Measurements from ENCODE around the gene MBOAT2.

DNA sequence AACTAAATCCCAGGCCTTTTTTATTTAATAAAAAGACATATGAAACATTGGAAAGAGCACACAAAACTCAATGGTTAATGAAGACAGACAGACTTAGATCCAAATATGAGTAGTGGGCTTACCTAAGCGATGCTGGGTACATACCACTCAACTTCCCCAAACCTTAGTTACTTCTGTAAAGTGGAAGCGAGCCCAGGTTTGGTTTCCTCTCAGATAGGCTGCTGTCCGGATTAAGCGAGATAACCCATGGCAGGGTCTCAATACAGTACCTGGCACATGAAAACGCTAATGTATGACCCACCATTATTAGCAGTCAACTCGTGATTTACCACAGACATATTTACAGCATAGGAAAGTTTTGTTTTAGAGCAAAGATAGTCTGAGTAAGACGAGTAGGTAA is 21.6 kb downstream of the MBOAT2 start:
- no peak for TF ChIP-seq POLR2A (IDR thresholded peaks at IDR 0.05; ENCODE audit: low read depth, low read length)
- TF ChIP-seq TAF1 (IDR thresholded peaks at IDR 0.05; ENCODE audit: borderline replicate concordance, low read depth, low read length): no peak
- no peak for TF ChIP-seq POLR2AphosphoS5 (IDR thresholded peaks at IDR 0.05; ENCODE audit: low read depth, low read length)
